NCI-H1436 (cell line): Measurements from ENCODE around the gene DIAPH2.

Source experiments
- DNase-seq: peaks from one replicate; lab custom pipeline; 2025; lab: John Stamatoyannopoulos, UW

DIAPH2 gene

DNA sequence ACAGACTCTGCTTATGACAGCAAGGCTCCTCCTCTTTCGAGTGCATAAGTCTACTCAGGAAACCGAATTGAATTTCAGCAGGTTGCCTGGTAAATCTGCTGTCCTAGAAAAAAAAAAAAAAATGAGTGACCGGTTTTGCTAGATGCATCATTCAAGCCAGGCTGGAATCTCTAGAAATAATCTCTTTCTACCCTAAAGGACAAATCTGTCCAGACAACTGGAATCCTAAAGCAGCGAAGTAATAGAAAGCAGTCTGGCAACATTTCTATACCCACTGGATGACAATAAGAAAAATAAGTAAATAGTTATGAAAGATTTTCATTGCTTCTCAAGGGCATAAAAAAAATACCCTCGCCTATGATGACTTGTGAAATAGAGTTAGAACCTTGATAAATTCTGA lies 902.5 kb downstream of the DIAPH2 start:
- DNase-seq: no peak

DNA sequence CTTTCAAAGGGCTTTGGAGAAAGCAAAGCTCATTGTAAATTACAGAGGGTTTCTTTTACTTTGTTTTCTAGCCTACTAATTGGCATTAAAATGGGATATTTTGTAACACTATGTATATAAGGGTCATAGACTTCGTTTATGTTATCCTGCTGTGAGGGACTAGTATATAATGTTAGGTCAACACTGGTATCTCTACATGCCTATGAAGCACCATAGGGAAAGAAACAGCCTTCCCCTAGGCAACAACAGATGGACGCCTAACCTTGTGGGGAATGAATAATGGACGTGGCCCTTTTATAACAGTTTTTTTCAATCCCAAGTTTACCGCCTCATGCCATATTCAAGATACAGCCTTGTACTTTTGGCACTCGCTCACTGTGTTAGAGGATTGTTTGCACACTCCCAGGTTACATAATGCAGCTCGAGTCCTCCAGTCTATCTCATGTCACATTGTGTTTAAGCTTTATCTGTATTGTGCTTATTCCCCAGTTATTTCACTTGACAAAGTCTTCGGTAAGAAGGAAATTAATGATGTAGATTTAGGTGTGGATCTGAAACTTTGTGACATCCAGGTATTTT lies 910.1 kb downstream of the DIAPH2 start:
- no peak for DNase-seq

DNA sequence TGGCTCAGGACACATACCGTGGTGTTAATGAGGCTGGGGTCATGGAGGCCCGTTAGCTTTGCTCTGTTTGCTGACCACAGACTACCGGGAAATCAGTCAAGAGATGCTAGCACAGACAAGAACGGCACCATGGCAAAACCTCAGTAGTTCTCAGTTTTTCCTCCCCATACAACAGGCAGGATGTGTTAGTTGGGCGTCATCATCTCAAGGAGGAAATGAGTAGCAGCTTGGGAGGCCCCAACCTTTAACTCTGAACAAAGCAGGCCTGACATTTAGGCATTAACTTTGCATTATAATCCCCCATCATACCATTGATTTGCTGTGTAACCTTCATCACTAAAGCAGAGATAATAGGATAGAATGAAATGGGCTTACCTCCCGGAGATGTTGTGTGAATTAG lies 913.3 kb downstream of the DIAPH2 start:
- no peak for DNase-seq

DNA sequence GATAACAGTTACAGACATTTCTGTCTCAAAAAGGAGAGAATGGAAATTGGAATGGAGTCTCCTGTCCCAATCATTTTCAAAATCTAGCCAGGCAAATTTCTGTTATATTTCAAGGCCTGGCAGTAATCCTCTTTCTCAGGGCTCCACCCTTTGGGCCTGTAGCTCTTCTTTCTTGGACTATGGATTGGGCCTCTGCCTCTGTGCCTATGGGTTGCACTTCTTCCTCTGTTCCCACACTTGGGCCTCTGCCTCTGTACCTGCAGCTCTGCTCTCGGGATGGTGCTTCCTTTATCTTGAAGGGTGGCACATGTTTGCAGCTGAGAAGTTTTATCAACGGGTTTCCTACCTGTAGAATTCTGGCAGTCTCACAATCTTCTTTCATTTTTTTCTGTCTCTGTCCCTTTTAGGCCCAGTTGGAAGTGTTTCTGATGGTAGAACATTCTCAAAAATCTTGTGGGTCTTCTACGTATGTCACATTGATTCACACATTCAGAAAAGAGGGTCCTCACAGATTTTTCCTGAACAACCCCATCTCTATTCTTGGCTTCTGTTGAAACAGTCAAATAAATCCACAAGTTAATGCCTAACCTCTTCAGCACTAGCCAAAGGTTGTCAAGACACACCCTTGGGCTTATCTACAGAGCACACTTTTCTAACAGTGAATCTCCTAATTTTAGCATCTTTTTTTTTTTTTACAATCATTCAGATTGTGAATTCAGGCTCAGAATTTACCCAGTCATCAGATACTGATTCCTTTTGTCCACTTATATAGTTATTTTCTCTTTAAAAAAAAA lies 918.0 kb downstream of the DIAPH2 start:
- no peak for DNase-seq

DNA sequence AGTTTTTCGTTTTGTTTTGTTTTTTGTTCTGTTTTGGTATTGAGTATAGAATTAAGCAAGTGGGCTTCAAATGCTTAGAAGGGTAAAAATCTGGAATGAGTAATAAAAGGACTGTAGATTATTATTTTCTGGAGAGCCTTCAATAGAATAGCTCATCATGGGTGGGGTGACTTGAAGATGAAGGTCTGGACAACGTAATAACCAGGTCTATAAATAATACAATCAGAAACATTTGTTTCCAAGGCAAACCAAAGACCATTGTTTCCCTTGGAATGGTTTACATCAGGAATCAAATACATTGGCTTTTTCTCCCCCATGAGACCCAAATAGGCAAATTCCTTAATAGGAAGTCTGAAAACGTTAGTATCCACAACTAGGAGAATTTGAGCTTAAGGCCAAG lies 920.6 kb downstream of the DIAPH2 start:
- no peak for DNase-seq

DNA sequence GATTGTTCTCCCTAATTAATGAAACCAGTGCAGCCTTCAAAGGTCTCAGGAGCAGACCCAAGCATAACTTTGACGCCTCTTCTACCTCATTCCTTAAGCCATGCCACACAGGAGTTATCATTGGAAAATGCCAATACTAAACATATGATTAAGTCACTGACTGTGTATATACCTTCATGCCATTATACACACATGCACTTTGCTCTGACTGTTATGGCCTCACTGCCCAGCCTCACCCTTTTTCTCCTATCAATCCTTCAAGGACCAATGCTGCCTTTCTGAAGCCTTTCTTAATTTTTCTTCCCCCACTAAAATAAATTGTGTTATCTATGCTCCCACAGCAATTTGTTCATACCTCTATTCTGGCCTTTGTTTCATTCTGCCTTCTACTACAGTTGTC lies 924.7 kb downstream of the DIAPH2 start:
- no peak for DNase-seq

DNA sequence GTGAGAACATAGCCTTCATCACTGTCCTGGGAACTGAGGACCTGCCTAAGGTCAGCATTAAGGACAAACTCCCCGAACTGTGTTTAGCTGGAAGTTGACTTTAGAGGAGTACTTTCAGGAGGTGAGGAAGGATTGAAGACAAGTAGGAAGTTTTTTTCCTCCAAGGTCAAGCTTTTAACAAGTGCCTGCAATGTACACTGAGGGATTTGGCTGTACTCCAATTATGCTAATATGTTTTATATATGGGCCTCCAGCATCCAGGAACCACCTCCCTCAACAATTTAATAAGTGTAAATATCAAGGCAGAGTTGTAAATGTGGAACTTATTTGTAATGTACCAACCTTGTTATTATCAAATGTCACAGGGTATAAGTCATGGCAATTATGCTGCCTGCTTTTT lies 925.3 kb downstream of the DIAPH2 start:
- no peak for DNase-seq

DNA sequence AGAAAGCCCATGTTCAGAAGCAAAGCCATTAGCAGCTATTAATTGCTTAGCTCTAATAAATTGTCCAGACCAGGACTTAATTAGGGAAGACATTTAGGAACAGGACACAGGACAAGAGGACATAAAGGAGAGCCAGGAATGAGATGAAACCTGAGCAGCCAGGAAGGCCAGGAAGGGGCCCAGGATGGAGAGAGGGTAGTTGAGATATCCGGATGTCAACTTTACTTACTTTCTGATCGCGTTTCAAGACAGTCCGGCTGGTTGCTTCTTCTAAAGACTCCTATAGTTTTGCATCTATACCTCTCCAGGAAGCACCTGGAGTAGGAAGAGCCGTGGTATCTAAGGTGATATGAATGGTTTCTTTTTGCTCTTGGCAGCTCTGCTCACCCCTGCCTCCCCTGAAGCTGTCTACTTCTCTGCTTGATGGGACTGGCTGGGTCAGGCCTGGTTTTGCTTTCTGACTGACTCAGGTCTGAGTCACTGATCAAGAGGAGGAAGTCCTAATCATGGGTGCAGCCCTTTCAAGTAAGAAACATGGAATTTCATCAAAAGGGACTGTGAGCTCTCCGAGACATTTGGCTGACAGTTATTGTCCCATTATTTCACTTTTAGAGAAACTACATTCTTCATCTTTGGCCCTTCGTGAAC lies 932.4 kb downstream of the DIAPH2 start:
- DNase-seq: no peak

DNA sequence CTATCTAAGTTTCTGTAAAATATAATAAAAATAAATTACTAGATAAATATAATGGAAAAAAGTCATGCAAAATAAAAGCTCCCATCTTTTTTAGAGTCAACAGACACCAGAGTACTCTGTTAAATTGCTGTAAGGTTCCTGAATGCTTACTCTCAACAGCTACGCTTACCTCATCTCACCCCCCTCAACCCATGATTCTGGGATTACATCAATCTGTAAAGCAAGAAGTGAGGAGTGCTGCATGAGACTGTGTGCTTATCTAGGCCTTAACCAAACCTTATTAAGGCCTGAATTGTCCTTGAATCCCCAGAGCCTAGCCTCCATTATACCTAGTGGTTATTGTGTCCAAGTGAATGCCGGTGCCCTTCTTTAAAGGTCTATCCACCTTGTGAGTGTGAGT lies 934.9 kb downstream of the DIAPH2 start:
- peak; percentile 45 for DNase-seq

DNA sequence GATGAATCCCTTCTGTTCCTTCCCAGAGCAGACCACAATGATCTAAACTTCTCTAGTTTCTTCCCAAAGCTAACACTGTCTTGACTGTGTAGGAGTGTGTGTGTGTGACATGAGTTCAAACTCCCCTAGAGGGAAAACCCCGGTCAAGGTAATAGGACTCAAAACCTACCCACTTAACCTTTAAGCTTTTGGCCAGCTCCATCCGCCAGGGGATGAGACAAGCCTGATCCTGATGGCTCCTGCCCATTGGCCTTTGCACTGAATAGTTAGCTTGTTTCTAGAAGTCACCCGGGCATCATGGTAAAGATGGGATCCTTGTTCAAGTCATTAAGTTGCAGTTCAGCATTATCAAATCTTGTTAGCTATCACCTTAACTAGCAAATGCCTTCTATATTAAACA lies 937.5 kb downstream of the DIAPH2 start:
- DNase-seq: no peak

DNA sequence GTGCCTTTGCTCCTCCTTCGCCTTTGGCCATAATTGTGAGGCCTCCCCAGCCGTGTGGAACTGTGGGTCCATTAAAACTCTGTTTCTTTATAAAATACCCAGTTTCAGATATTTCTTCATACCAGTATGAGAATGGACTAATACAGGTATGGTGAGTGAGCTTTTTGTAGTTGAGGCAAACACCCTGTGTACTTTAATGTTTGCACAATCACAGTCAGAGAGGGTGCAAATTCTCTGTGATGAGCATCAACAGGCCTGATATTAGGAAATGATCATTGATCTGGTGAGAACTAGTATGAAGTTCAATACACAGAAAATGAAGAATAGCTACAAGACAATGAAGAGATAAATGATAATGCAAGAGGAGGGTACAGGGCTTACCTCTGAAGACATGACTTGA lies 943.7 kb downstream of the DIAPH2 start:
- no peak for DNase-seq

DNA sequence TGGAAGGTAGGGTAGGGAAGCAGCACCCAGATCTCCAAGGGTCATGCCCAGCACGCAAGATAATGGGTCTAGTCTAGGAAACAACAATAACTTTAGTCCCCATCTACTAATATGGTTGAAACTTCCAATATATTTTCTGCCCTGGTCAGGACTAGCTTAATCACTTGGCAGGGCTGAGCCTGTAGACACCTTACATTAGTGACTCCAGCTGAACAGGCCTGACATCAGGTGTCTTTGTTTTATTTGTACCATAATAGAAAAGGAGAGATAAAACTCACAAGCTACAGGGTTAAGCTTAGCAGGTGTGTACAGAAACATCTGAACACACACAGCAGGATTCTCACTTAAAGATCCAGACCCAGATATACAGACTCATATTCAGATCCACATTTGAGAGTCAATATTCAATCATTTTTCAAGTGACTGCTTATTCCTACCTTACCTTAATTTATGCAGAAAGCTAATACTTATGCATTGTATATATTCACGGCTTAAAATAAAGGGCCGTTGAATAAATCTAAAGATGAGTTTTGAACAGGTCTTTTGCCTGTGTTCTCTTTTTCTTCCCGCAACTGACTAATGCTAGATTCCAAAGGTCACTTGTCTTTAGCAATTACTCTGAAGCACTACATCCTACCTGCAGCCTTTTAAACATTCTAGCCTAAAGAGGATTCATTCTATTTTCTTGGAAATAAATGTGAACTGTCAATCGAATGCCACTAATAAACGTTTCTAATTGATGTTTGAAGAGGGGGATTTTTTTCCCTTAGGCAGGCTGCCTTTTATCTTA lies 944.4 kb downstream of the DIAPH2 start:
- no peak for DNase-seq

DNA sequence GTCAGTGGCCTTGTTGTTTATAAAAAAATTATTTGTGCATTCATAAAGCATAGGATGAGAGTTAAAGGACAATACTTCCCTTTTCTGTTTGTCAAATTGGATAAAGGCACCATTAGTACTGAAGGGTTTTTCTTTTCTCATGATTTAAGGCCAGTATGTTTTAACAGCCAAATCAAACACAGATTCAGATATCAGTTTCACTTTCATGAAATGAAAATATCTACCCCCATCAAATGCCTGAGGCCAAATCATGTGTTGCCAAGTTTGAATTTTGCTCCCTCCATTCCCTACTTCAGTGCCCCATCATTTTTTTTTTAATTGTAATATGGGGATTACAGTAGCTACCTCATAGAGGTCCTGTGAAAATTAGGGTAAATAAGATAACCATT lies 944.9 kb downstream of the DIAPH2 start:
- DNase-seq: peak; percentile 6

DNA sequence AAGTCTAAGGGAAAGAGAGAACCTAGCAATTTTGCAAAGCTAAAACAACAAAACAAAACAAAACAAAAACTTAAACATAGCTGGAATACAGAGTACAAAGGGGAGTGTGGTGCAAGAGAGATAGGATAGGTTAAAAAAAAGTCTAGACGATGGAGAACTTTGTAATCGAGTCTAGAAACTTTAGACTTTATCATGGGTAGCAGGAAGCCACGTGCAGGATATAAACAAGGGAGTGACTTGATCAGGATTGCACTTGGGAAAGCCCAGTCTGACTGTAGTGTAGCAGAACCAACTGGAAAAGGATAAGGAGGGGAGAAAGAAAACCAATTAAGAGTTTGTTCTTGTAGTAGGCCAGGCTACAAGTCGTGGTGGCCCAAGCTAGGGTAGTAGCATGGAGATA lies 949.2 kb downstream of the DIAPH2 start:
- no peak for DNase-seq

DNA sequence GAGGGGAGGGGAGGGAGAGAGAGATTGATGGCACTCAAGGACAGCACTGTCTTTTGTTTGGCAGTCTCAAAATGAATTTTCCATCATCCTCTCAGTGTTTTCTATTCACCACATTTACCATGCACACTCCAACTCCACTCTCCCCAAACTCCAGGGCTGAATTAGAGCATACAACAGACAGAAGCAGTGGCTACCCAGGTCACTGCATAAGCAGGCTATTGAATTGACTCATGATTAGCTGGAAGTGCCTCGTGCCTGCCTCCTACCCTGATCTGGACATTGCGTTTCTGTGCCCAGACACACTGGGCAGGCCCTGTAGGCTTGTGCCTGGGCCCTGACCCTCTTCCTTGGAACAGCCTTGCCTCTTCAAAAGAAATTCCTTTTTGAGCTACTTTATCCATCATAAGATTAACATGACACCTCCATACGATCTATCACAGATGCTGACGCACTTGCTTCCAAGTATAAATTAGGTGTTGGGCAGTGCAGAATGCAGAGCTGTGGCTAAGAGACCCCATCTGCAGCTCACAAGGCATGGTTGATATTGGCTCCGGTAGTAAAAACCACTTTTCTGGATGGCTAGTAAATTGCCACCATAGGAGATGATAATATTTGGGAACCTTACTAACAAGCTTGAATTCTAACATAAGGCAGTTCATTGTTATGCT lies 952.0 kb downstream of the DIAPH2 start:
- peak; percentile 16 for DNase-seq

DNA sequence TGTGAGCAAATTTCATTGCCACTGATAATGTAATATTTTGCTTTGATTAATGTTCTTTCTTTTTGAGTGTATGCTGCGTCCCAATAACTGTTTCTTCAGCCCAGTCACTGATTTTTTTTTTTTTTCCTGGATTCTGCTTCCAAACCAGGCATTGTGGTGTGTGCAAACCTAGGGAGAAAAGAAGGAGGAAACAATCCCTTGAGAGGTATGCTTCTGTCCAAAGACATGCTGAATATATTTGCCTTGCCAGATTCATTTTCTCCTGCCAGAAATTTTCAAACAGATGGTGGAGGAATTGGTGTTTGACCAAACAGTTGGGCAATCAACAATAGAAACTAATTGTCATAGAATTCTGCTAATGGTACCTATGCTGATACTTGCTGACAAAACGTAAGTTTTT lies 952.6 kb downstream of the DIAPH2 start:
- no peak for DNase-seq

DNA sequence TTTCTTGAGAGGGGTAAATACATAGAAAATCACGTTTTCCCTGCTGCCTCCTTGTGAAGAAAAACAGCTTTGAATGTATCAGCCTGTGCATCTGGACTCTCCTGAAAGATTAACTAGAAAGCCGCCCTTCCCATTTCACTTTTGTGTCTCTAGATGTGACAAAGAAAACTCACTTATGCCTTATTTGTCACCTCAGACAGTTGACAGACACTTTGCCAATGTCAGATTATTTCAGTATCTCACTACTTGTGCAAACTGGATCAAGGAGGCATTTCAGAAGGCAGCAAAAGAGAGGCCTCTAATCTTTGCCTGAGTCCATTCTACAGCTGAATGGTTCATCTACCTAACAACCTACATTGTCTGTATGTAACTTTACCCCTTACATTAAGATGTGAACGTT lies 954.0 kb downstream of the DIAPH2 start:
- no peak for DNase-seq

DNA sequence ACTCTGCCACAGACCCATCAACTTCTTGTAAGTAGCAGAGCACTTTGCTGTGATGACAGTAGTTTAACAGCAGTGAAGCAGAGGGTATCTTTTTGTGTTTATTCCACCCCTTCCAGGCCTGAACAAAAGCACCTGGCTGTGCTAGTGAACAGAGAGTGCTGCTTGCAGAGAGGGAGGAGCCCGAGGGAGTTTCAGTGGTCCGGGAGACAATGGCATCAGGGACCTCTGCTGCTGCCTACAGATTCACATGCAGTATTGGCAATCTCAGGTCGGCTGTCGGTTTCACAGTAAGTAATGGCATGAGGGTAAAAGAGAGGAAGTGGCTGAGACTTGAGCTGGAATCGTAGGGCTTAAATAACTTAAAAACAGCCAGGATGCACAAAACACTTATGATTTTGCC lies 954.9 kb downstream of the DIAPH2 start:
- peak; percentile 28 for DNase-seq
